Mucosa of stomach (tissue), 1 donor: ENCODE results near the gene ARL5A.

Experiments
- H3K27me3 ChIP-seq: one replicate; pipeline ENCODE4 v1.7.0; 2013; ENCODE audit warnings: mild to moderate bottlenecking, low read length; ENCODE audit not compliant: control insufficient read depth, insufficient read depth
- H3K36me3 ChIP-seq: one replicate; pipeline ENCODE4 v1.7.0; 2013; ENCODE audit warnings: low read length; ENCODE audit not compliant: control insufficient read depth, insufficient read depth
- H3K4me1 ChIP-seq: one replicate; pipeline ENCODE4 v1.7.0; 2013; ENCODE audit warnings: mild to moderate bottlenecking, low read length; ENCODE audit not compliant: control insufficient read depth, insufficient read depth
- H3K4me3 ChIP-seq: one replicate; pipeline ENCODE4 v1.7.0; 2013; ENCODE audit warnings: low read length
- H3K9ac ChIP-seq: one replicate; pipeline ENCODE4 v1.7.0; 2013; ENCODE audit warnings: mild to moderate bottlenecking, low read length, moderate library complexity
- H3K9me3 ChIP-seq: one replicate; pipeline ENCODE4 v1.7.0; 2013; ENCODE audit warnings: mild to moderate bottlenecking, low read length, moderate library complexity; ENCODE audit not compliant: control insufficient read depth
- donor health status: Pancreatic carcinoma.

The ARL5A gene

DNA sequence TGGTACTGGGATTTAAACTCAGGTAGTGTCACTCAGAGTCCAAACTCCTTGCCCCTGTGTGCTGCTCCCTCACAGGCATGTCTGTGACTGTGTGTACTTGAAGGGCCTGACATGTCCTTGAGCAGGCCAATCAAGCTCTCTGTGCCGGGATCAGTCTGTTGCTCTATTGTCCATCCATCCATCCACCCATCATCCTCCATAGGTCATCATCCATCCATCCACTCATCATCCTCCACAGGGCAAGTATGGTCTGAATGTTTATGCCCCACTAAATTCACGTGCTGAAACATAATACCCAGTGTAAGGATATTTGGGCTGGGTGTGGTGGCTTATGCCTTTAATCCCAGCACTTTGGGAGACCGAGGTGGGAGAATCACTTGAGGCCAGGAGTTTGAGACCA lies 69.5 kb downstream of the ARL5A start:
- H3K9me3 ChIP-seq: no peaks in the 10 kb centered on the region
- no peak overlapping the region for H3K9ac ChIP-seq
- H3K36me3 ChIP-seq: no peaks in the 10 kb centered on the region
- H3K4me3 ChIP-seq: no peak overlapping the region
- H3K27me3 ChIP-seq: no peaks in the 10 kb centered on the region
- H3K4me1 ChIP-seq: no peaks in the 10 kb centered on the region

DNA sequence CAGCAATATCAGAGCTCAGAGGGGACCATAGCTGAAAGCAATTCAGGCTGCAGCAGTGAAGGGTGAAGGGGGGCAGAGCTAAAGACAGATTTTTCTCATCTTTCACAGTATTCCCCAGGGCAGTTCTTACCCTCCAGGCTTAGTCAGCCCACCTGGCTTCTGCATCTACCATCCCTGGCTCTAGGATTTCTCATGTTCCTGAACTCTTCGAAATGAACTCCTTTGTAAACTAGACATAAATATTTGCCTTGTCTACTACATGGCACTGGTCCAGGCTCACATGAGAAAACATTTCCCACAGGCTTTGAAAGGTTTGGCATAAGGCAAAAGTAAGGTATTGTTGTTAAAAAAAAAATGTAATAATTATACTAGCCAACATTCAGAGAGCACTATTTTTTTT lies 70.4 kb downstream of the ARL5A start:
- Histone ChIP-seq H3K36me3 (no peaks in the 10 kb centered on the region), H3K27me3 (no peaks in the 10 kb centered on the region), H3K9me3 (no peaks in the 10 kb centered on the region), H3K4me1 (no peaks in the 10 kb centered on the region), H3K9ac (no peak overlapping the region), H3K4me3 (no peak overlapping the region)

DNA sequence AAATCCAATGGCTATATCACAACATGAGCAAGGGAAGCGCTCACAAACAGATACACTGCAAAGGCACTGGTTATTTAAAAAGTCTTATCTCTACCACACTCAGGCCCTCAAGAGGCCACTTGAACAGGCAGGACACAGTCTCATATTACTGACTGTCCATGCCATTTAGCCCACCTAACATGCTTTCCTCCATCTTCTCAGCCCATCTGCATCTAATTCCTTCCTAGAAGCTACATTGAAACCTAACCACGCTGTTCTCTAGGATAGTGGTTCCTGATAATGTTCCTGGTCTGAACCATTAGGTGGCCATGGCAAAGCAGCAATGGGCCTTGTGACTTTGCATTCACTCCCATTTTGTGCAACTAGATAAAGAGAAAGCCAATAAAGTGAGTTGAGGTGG lies 71.4 kb downstream of the ARL5A start:
- Histone ChIP-seq H3K4me1 (no peaks in the 10 kb centered on the region), H3K9me3 (no peaks in the 10 kb centered on the region), H3K27me3 (no peaks in the 10 kb centered on the region), H3K9ac (no peak overlapping the region), H3K36me3 (no peaks in the 10 kb centered on the region), H3K4me3 (no peak overlapping the region)

DNA sequence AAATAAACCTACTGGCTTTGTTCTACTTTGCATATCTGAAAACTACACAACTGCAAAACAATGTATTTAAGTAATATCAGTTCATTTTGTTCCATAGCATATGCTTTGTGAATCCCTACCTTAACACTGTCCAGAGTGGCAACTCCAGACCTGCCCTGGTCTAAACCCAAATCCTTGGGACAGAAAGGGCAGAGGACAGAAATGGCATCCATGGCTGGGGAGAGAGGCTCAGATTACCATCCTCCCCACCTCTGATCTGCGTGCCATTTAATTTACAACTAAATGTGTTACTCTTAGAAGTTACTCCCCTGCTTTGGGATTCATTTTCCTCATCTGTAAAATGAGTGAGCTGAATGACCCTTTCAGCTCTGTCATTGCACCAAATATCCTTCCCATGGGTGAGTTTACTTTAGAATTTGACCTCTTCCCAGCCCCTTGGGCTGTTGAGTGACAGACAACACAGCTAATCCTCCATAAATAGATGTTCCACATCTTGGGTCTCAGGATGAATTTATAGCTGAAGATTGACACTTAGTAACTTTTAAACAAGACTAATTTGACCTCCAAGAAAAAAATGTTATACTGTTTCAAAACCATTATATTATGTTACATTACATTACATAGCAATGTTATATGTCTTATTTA lies 73.8 kb downstream of the ARL5A start:
- Histone ChIP-seq H3K4me1 (no peaks in the 10 kb centered on the region), H3K9ac (no peak overlapping the region), H3K9me3 (no peaks in the 10 kb centered on the region), H3K27me3 (no peaks in the 10 kb centered on the region), H3K36me3 (no peaks in the 10 kb centered on the region), H3K4me3 (no peak overlapping the region)

DNA sequence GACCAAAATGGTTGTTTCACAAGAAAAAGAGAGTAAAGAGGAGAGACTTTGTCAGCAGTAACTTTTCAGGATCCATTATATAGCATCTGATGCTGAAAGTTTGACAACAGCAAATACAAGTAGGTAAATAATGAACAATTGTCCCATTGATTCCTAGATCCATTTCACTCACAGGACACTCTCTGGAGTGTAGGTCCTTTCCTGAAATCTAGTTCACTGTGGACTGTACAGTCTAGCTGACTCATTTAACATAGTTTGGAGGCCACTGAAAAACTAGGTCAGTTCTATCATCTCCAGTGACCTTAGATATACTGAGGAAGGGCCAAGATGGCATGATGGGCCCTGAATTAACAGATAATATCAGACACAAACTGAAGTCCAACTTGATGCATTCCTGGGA lies 74.7 kb downstream of the ARL5A start:
- H3K36me3 ChIP-seq: no peaks in the 10 kb centered on the region
- H3K27me3 ChIP-seq: no peaks in the 10 kb centered on the region
- H3K4me1 ChIP-seq: no peaks in the 10 kb centered on the region

More for the DNA sequence above, 74.7 kb downstream of the ARL5A start:
- Histone ChIP-seq H3K9me3 (no peaks in the 10 kb centered on the region), H3K4me3 (no peak overlapping the region), H3K9ac (no peak overlapping the region)
